Activated T-helper 1 cell treated with anti-CD3 and anti-CD28 coated beads, Interleukin-2, amount 50 U/mL, for 16 hours (primary cell): Measurements from ENCODE around the gene SLC22A8.
"Not testable (repeated sequence)": the region's sequence is repeated elsewhere in the genome, so short reads cannot be mapped to it uniquely, and the experiment has no call there.

ENCODE experiments used
- DNase-seq, 2 donors: peaks; one replicate each; pipeline ENCODE4 v3.0.0-alpha.2; 2020; ENCODE audit warnings: low read depth in 1 of 2, low spot score in 1 of 2

The SLC22A8 gene

DNA sequence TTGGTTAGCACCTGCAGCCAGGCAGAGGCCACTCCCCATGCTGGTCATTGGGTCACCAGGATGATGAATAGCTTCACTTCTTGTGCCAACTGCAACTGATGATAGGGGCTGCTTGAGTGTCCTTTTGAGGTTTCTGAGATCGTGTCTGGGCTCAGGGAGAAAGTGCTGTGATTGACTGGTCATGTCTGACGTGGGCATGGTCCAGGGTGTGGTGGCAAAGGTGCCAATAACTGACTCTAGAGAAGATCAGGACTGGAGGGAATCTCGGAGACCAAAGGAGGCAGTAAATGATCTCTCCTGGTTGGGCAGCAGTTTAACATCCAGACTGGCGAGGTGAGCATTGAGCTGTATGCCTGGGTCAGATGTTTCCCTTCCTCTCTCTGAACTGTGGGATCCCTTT is 20.9 kb downstream of the SLC22A8 start:
- no peak for DNase-seq

GRCh38 chr11:62988276-62988675 is 27.4 kb downstream of the SLC22A8 start:
- DNase-seq = no peak

DNA sequence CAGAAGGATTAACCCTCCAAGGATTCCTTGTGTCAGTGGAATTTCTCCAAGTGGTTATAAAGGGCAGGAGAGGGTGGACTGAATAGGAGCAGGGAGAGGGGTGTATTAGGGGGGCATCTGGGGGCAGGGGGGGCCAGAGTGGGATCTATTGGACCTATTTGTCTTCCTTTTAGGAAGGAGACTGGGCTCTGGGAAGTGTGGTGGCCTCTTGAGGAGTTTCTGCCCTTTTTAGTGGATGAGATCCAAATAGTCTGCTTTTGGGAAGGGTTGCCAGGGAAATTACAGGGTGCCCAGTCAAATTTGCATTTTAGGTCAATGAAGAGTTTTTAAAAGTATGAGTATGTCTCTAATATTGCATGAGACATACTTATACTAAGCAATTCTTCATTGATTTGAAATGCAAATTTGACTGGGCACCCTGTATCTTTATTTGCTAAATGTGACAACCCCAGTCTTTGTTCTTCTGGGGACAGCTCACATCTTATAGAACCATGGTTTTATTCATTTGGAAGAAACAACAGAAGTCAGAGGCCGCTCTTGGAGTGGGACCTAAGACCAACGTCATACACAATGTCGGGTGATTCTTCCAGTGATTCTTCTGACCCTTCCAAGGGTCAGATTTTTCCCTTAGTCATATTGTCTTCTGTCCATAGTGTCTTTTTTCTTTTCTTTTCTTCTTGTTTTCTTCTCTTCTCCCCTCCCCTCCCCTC is 30.4 kb downstream of the SLC22A8 start:
- no peak for DNase-seq

DNA sequence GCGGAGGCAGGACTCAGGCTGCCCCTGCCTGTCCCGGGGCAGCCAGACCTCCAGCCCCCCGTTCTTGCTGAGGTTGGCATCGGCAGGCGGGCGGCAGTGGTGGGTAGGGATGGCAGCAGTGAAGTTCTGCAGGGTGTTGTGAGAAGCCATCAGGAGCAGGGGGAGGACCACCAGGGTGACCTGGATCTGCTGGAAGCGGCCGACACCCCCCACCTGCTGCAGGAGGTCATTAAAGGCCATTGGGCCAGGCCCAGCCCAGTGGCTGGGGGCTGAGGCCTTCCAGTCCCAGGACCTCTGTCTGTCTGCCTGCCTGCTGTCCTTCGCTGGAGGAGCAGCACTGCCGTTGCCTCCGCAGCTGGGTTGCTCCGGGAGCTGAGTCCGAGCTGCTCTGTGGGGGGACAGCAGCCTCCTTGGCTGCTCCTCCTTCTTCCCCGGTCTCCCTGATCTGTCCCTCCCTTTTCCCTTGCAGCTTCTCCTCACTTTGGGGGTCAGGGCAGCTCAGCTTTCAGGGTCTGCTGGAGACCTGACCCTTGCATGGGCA is 31.1 kb downstream of the SLC22A8 start, which contains the start of gene SLC22A6:
TSS of gene SLC22A6 (minus strand) at position 517 of the 541 bp plus-strand sequence. CDS start at position 240, 277 bp downstream.
- no peak for DNase-seq

DNA sequence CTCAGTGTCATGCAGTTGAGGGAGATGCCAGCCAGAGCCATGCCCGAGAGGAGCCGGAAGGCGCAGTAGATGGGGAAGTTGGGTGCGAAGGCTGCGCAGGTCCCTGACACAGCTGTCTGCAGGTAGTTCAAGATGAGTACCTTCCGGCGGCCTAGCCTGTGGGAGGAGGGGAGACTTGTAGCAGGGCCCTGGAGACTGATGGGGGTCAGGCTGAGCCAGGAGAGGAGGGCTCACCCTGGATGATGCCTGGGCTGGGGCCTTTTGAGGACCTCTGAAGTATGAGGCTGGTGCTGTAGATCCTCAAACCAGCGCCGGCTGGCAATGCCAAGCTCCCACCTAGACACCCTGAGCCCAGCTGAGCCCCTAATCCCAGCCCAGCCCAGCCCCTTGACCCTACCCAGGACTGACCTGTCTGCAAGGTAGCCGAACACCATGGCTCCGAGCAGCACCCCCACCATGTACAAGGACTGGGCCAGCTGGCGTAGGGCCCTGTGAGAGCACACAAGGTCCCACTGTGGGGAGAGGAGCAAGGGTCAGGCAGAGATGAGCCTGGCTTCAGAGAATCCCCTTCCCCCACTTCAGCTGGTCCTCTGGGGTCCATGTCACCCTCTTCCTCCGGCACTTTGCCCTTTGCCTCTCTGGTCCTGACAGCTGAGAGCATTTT is 32.0 kb downstream of the SLC22A8 start:
- no peak for DNase-seq

GRCh38 chr11:62981743-62982142 is 33.9 kb downstream of the SLC22A8 start:
- DNase-seq = no peak

GRCh38 chr11:62980133-62980760 is 35.4 kb downstream of the SLC22A8 start:
- no peak for DNase-seq

DNA sequence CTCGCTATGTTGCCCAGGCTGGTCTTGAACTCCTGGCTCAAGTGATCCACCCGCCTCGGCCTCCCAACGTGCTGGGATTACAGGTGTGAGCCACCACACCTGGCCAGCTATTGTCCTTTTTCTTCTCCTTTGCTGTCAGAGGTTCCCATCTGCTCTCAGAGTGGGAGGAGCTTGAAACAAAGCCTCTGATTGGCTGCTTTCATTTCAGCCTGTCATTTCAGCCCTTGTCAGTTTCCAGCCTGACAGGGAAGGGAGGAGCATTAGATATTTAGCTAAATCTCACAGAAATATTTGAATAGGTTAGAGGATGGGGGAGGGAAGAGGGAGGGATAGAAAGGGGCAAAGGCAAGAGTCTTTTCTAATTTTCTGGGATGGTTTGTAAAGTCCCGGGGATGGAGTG is 39.5 kb downstream of the SLC22A8 start:
- no peak for DNase-seq

- DNase-seq = no peak
Measured at GRCh38 chr11:62974848-62975522, 40.7 kb downstream of the SLC22A8 start.

- DNase-seq = no peak
Measured at GRCh38 chr11:62965574-62965973, 50.1 kb downstream of the SLC22A8 start.

DNA sequence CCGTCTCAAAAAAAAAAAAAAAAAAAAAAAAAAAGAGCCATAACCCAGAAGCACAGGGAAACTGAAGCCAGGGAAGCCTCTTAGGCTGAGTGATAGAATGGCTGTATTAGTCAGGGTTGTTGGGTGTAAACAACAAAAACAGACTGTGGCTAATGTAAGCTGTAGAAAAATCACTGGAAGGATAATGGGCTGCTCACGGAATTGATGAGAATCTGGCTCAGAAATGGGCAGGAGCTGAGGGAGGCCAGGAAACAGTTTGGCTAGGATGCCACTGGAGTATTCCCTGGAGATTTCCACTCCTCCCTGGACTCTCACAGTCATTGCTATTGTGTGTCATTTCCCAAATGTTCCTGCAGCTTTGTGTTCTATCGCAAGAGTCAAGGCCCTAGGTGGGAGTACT is 53.2 kb downstream of the SLC22A8 start:
- DNase-seq = no peak

DNA sequence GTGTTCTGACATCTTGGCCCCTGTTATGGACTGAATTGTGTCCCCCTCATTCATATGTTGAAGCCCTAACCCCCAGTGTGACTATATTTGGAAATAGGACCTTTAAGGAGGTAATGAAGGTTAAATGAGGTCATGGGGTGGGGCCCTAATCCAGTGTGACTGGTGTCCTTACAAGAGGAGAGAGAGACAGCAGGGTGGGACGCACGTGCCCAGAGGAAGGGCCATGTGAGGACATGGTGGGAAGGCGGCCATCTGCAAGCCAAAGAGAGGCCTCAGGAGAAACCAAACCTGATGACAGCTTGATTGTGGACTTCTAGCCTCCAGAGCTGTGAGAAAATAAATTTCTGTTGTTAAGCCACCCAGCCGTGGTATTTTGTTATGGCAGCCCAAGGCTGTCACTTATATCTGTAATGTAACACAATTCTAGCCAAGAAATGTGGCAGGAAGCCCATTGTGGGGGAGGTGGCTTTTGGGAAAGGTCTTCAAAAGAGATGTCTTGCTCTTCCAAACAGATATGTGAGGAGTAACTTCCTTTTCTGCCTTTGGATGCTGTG is 54.5 kb downstream of the SLC22A8 start:
- no peak for DNase-seq

DNA sequence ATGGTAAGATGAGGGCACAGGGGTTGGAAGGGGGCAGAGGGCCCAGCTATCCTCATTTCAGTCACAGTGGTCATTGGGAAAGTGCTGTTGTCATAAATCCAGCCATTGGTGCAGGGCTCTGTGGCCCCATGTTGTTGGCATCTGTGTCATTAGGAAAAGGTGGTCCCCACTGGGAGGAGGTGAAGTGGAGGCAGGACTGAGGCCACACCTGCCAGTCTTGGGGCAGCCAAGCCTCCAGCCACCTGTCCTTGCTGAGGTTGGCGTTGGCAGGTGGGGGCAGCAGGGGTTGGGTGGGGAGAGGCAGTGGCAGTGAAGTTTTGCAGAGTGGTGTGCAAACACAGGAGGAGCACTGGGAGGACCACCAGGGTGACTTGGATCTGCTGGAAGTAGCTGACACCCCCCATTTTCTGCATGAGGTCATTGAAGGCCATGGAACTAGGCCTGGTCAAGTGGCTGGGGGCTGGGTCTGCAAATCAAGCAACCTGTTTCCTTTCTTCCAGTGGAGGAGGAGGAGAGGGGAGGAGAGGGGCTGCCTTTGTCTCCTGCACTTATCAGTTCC is 56.1 kb downstream of the SLC22A8 start:
- no peak for DNase-seq

- no peak for DNase-seq
Measured at GRCh38 chr11:62958547-62959421, 56.9 kb downstream of the SLC22A8 start.

DNA sequence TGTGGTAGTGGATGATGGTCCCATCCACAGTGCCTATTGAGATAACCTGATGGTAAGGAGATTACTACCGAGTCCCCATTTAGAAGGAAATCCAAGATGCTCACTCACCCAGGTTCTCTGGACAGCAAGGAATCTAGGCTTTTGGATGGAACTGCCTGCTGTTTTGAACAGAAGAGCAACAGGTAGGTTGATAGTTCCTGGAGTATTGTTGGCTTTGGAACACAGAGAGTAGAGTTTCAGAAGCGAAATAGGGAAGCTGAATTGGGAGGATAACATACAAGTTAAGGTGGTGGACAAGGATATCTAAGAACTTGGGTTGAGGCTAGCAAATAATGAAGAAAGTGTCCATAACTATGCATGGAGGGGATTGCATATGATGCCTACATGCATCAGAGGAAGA is 58.5 kb downstream of the SLC22A8 start:
- no peak for DNase-seq

GRCh38 chr11:62954478-62954877 is 61.2 kb downstream of the SLC22A8 start:
- no peak for DNase-seq

DNA sequence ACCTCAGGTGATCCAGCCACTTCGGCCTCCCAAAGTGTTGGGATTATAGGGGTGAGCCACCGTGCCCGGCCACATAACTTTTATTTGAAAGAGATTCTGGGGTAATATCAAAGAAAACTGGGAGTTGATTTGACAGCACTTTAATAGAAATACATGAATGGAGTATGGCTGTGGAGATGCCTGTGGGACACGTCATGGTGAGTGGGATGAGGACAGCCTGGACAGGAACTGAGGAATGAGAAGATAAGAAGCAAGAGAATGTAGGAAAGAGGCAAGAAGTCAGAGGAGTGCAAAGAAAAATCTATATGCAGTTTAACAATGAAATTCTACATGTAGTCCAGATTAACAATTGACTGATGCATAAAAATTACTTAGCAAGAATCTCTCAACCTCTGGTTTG is 61.8 kb downstream of the SLC22A8 start:
- no peak for DNase-seq

- DNase-seq = no peak
Measured at GRCh38 chr11:62948765-62949320, 66.8 kb downstream of the SLC22A8 start.

DNA sequence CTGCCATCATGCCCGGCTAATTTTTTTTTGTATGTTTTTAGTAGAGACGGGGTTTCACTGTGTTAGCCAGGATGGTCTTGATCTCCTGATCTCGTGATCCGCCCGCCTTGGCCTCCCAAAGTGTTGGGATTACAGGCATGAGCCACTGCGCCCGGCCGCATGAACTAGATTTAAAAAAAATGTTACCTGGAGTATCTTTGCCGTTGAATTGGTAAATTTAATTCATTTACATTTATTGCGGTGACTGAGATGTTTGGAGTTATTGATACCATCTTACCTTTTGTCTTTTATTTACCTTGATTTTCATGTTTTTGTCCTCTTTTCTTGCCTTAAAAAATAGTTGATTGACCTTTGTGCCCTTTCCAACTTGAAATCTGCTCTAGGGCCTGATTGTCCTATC is 70.1 kb downstream of the SLC22A8 start:
- not testable (repeated sequence) for DNase-seq
